ENCODE data around the gene FZR1. TPM values are rescaled to one million over a fixed set of nuclear protein-coding genes. Genes with fewer than 3 reads are reported as not detected.
"Not testable (repeated sequence)": the region's sequence is repeated elsewhere in the genome, so short reads cannot be mapped to it uniquely, and the experiment has no call there.

Gene FZR1
- polyA plus RNA-seq, 3 donors: 13.3 to 15.6 (median 14.4) TPM

- no peak overlapping the region for H3K27ac ChIP-seq (ENCODE audit: low read depth, low read length)
- 89 to 93% (median 92%) methylated on average over 19 of the region's 19 CpGs for WGBS, 3 donors
These were observed 69.2 kb downstream of the FZR1 start for GRCh38 chr19:3575260-3575741.

GRCh38 chr19:3575949-3576673 is 70.0 kb downstream of the FZR1 start:
- 81 to 90% (median 87%) methylated on average over 29 of the region's 29 CpGs for WGBS, 3 donors
- no peak overlapping the region for H3K27ac ChIP-seq (ENCODE audit: low read depth, low read length)

GRCh38 chr19:3576696-3577443 is 70.8 kb downstream of the FZR1 start:
- H3K27ac ChIP-seq (ENCODE audit: low read depth, low read length): no peak overlapping the region

GRCh38 chr19:3577723-3578344 is 71.7 kb downstream of the FZR1 start:
- WGBS, 3 donors: 86 to 93% (median 89%) methylated on average over 55 to 60 of the region's 60 CpGs
- no peak overlapping the region for H3K27ac ChIP-seq (ENCODE audit: low read depth, low read length)

More at GRCh38 chr19:3576696-3577443, 70.8 kb downstream of the FZR1 start:
- WGBS, 3 donors: 48 to 57% (median 49%) methylated on average over 37 to 71 of the region's 78 CpGs

GRCh38 chr19:3578390-3578789 is 72.3 kb downstream of the FZR1 start:
- 81 to 88% (median 85%) methylated on average over 14 to 17 of the region's 17 CpGs for WGBS, 3 donors
- H3K27ac ChIP-seq (ENCODE audit: low read depth, low read length): no peak overlapping the region

GRCh38 chr19:3580156-3580934 is 74.2 kb downstream of the FZR1 start:
- WGBS, 3 donors: 53 to 69% (median 54%) methylated on average over 11 of the region's 11 CpGs
- no peak overlapping the region for H3K27ac ChIP-seq (ENCODE audit: low read depth, low read length)

DNA sequence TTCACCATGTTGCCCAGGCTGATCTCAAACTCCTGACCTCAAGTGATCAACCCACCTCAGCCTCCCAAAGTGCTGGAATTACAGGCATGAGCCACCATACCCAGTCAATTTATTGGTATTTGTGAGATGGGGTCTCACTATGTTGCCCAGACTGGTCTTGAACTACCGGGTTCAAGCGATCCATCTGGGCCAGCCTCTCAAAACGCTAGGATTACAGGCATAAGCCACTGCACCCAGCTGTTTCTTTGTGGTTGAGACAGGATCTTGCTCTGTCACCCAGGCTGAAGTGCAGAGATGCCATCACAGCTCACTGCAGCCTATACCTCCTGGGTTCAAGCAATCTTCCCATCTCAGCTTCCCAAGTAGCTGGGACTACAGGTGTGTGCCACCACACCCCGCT is 75.7 kb downstream of the FZR1 start:
- not testable (repeated sequence) for H3K27ac ChIP-seq (ENCODE audit: low read depth, low read length)
- 78 to 87% (median 86%) methylated on average over 4 of the region's 4 CpGs for WGBS, 3 donors

DNA sequence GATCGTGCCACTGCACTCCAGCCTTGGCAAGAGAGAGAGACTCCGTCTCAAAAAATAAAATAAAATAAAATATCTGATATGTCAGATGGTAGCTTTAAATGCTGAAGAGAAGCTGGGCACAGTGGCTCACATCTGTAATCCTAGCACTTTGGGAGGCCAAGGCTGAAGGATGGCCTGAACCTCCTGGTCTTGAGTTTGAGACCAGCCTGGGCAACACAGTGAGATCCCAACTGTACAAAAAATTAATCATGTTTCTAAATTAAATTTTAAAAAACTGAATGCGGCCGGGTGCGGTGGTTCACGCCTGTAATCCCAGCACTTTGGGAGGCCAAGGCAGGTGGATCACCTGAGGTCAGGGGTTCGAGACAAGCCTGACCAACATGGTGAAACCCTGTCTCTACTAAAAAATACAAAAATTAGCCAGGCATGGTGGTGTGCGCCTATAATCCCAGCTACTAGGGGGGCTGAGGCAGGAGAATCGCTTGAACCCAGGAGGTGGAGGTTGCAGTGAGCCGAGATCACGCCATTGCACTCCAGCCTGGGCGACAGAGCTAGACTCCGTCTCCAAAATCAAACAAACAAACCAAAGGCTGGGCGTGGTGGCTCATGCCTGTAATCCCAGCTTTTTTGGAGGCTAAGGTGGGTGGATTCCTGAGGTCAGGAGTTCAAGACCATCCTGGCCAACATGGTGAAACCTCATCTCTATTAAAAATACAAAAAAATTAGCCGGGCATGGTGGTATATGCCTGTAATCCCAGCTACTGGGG is 78.1 kb downstream of the FZR1 start:
- 84 to 90% (median 87%) methylated on average over 15 of the region's 15 CpGs for WGBS, 3 donors
- not testable (repeated sequence) for H3K27ac ChIP-seq (ENCODE audit: low read depth, low read length)

- no peak within 1 kb of the TSS for H3K27ac ChIP-seq (ENCODE audit: low read depth, low read length)
- WGBS, 3 donors: 3 to 4% (median 3%) methylated on average over 54 to 84 of the region's 84 CpGs
These were observed 79.4 kb downstream of the FZR1 start, which contains the start of gene GIPC3 for GRCh38 chr19:3585301-3586126. Gene GIPC3, plus strand, starts transcription at chr19:3585478. Its CDS starts 120 bp downstream, at chr19:3585598.

GRCh38 chr19:3586127-3586626 is 80.1 kb downstream of the FZR1 start:
- 23 to 27% (median 24%) methylated on average over 15 to 16 of the region's 16 CpGs for WGBS, 3 donors
- H3K27ac ChIP-seq (ENCODE audit: low read depth, low read length): no peak overlapping the region

DNA sequence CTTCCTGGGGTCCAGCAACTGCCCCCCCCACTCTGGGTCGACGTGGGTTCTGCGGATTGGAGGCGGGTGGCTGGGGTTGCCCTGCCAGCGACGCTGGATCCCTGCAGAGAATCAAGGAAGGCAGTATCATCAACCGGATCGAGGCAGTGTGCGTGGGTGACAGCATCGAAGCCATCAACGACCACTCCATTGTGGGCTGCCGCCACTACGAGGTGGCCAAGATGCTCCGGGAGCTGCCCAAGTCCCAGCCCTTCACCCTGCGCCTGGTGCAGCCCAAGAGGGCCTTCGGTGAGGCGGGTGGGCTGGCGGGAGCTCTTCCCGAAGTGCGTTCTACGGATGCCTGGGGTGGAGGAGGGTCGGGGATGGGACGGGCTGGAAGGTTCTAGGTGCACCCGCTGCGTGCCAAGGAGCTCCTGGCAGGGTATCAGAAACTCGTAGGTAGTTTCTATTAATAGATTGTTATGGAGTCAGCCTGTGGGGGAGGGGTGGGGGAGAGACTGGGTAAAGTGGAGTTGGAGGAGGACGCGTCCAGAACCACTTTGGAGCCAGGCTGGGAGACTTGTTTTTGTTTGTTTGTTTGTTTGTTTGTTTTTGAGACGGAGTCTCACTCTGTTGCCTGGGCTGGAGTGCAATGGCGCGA is 80.7 kb downstream of the FZR1 start:
- WGBS, 3 donors: 57 to 64% (median 60%) methylated on average over 31 of the region's 31 CpGs
- no peak overlapping the region for H3K27ac ChIP-seq (ENCODE audit: low read depth, low read length)

Other genes with a start within 250 kb of the FZR1 start
- 10 to 100 TPM; 57.8 to 87.3 (median 81.7) TPM for gene NFIC, start 139.7 kb upstream of the FZR1 start, polyA plus RNA-seq
- gene SMIM24, start 25.8 kb upstream of the FZR1 start, polyA plus RNA-seq: 10 to 100 TPM in 1 of 3 donors, 1 to 10 TPM in 2; 1.2 to 18.6 (median 1.9) TPM
- gene SMIM44, start 22.9 kb upstream of the FZR1 start, polyA plus RNA-seq: not detected
- gene DOHH, start 5.6 kb upstream of the FZR1 start, polyA plus RNA-seq: 10 to 100 TPM in 2 of 3 donors, 1 to 10 TPM in 1; 7.8 to 16.3 (median 11.6) TPM
- gene TEKTIP1, start 32.9 kb downstream of the FZR1 start, polyA plus RNA-seq: under 1 TPM in 2 of 3 donors, not detected in 1; 0.13 to 0.84 TPM
- 10 to 100 TPM; 26.3 to 32.9 (median 31.8) TPM for gene MFSD12, start 51.3 kb downstream of the FZR1 start, polyA plus RNA-seq
- 10 to 100 TPM; 38.6 to 73.8 (median 65.1) TPM for gene HMG20B, start 66.6 kb downstream of the FZR1 start, polyA plus RNA-seq
- gene GIPC3, start 79.2 kb downstream of the FZR1 start, polyA plus RNA-seq: 1 to 10 TPM in 2 of 3 donors, under 1 TPM in 1; 0.33 to 1.7 (median 1.5) TPM
- gene TBXA2R, start 100.6 kb downstream of the FZR1 start, polyA plus RNA-seq: 1 to 10 TPM in 2 of 3 donors, under 1 TPM in 1; 0.56 to 3.7 (median 3.6) TPM
- 10 to 100 TPM; 11.6 to 16.5 (median 12.1) TPM for gene CACTIN, start 120.5 kb downstream of the FZR1 start, polyA plus RNA-seq
- gene PIP5K1C, start 194.2 kb downstream of the FZR1 start, polyA plus RNA-seq: 10 to 100 TPM in 2 of 3 donors, 1 to 10 TPM in 1; 8.7 to 18.7 (median 18.0) TPM
- 1 to 10 TPM in 2 of 3 donors, under 1 TPM in 1; 0.45 to 7.4 (median 4.2) TPM for gene TJP3, start 202.1 kb downstream of the FZR1 start, polyA plus RNA-seq